Measurements from ENCODE around the gene LCN15. TPM values are rescaled to one million over a fixed set of nuclear protein-coding genes. Genes with fewer than 3 reads are reported as not detected.
"Not testable (repeated sequence)": the region's sequence is repeated elsewhere in the genome, so short reads cannot be mapped to it uniquely, and the experiment has no call there.

The LCN15 gene
- total RNA-seq, 1 donor from 2014 or later, result not detected

DNA sequence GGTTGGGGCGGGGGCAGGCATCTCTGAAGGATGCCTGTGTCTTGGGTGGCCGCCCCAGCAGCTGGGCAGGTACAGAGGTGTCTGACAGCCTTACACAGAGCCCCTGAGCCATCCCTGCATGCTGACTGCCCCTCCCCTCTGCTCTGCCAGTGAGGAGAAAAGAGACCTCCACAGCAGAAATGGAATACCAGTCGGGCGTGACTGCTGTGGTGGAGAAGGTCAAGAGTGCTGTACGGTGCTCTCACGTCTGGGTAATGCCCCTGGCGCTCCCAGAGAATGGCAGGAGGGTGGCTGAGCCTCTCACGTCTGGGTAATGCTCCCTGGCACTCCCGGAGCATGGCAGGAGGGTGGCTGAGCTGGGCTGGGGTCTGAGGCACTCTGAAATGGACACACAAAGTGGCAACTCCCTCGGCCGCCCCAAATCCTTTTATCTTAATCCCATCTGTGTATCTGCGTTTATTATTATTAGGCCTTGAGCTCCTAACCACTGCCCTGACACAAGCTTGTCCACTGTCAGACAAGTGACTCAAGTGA lies 41.0 kb upstream of the LCN15 start:
- no peak for DNase-seq (ENCODE audit: low read depth)
- TF ChIP-seq, protein P1, sequence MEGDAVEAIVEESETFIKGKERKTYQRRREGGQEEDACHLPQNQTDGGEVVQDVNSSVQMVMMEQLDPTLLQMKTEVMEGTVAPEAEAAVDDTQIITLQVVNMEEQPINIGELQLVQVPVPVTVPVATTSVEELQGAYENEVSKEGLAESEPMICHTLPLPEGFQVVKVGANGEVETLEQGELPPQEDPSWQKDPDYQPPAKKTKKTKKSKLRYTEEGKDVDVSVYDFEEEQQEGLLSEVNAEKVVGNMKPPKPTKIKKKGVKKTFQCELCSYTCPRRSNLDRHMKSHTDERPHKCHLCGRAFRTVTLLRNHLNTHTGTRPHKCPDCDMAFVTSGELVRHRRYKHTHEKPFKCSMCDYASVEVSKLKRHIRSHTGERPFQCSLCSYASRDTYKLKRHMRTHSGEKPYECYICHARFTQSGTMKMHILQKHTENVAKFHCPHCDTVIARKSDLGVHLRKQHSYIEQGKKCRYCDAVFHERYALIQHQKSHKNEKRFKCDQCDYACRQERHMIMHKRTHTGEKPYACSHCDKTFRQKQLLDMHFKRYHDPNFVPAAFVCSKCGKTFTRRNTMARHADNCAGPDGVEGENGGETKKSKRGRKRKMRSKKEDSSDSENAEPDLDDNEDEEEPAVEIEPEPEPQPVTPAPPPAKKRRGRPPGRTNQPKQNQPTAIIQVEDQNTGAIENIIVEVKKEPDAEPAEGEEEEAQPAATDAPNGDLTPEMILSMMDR (conservative IDR thresholded peaks at IDR 0.05; ENCODE audit: low read depth, low read length), result no peak
- no peak overlapping the region for H3K4me3 ChIP-seq (ENCODE audit: low read depth, low read length)

- no peak for DNase-seq (ENCODE audit: low read depth)
- TF ChIP-seq, protein P1 (conservative IDR thresholded peaks at IDR 0.05; ENCODE audit: low read depth, low read length), result no peak
- no peak overlapping the region for H3K4me3 ChIP-seq (ENCODE audit: low read depth, low read length)
These were observed 40.3 kb upstream of the LCN15 start for GRCh38 chr9:136804509-136805206.

- no peak overlapping the region for H3K4me3 ChIP-seq (ENCODE audit: low read depth, low read length)
- DNase-seq (ENCODE audit: low read depth), result no peak
- TF ChIP-seq, protein P1 (conservative IDR thresholded peaks at IDR 0.05; ENCODE audit: low read depth, low read length), result no peak
These were observed 39.5 kb upstream of the LCN15 start for GRCh38 chr9:136803551-136804508.

- not testable (repeated sequence) for DNase-seq (ENCODE audit: low read depth); H3K4me3 ChIP-seq (ENCODE audit: low read depth, low read length)
These were observed 38.8 kb upstream of the LCN15 start for GRCh38 chr9:136803009-136803550.

GRCh38 chr9:136802321-136802720 lies 38.0 kb upstream of the LCN15 start:
- TF ChIP-seq, protein P1 (conservative IDR thresholded peaks at IDR 0.05; ENCODE audit: low read depth, low read length), result no peak
- DNase-seq (ENCODE audit: low read depth), result no peak
- no peak overlapping the region for H3K4me3 ChIP-seq (ENCODE audit: low read depth, low read length)

- H3K4me3 ChIP-seq (ENCODE audit: low read depth, low read length), result peak overlapping the region; percentile 64
- TF ChIP-seq, protein P1 (conservative IDR thresholded peaks at IDR 0.05; ENCODE audit: low read depth, low read length), result no peak
- DNase-seq (ENCODE audit: low read depth), result no peak
These were observed 35.7 kb upstream of the LCN15 start for GRCh38 chr9:136799854-136800657.

All from epithelial cell of proximal tubule (primary cell).